H1 (cell line): ENCODE data around the gene TMEM164. TPM values are rescaled to one million over a fixed set of nuclear protein-coding genes. Genes with fewer than 3 reads are reported as not detected.

Experiments used
- CTCF ChIA-PET: fragments of 300-600 bp; sonication (Branson Sonifier 250); formaldehyde crosslinking; loops from one replicate; lab custom pipeline; 2021; ENCODE audit not compliant: partially characterized antibody; lab: Charles Lee
- POLR2A ChIA-PET: fragments of 300-600 bp; sonication (Branson Sonifier 250); formaldehyde crosslinking; loops from one replicate; lab custom pipeline; 2021; ENCODE audit warnings: inconsistent platforms; ENCODE audit not compliant: partially characterized antibody; lab: Charles Lee
- DNase-seq, 2 experiments: peaks; one replicate each; pipeline versions ENCODE4 v3.0.0 to v3.0.0-alpha.2; 2010 to 2022; ENCODE audit warnings: low spot score in 2 of 2, low read depth in 1 of 2, mixed read lengths in 1 of 2
- FAIRE-seq: peaks from 2 replicates; lab custom pipeline; 2011; peaks lifted over from hg19 to GRCh38; lab: Jason Lieb, UNC
- H2AFZ ChIP-seq: 2 replicates; pipeline ENCODE4 v1.8.1; 2012; ENCODE audit warnings: low read length, inconsistent platforms
- H2AK5ac ChIP-seq: 2 replicates; pipeline ENCODE4 v1.6.1; 2013; ENCODE audit warnings: low read depth, low read length
- H2BK120ac ChIP-seq: replicated peaks from 2 replicates; pipeline ENCODE3; 2013; ENCODE audit warnings: low read depth, low read length, inconsistent platforms
- H2BK12ac ChIP-seq: 2 replicates; pipeline ENCODE4 v1.6.1; 2013; ENCODE audit warnings: low read depth, low read length
- H2BK15ac ChIP-seq: 2 replicates; pipeline ENCODE4 v1.6.1; 2013; ENCODE audit warnings: low read length
- H2BK20ac ChIP-seq: 2 replicates; pipeline ENCODE4 v1.6.1; 2013; ENCODE audit warnings: low read length
- H2BK5ac ChIP-seq: 2 replicates; pipeline ENCODE4 v1.6.1; 2013; ENCODE audit warnings: low read depth, low read length
- H3K14ac ChIP-seq: 2 replicates; pipeline ENCODE4 v1.6.1; 2013; ENCODE audit warnings: inconsistent platforms; ENCODE audit not compliant: insufficient read length
- H3K18ac ChIP-seq: 2 replicates; pipeline ENCODE4 v1.6.1; 2013; ENCODE audit warnings: low read length; ENCODE audit errors: extremely low read depth
- H3K23ac ChIP-seq: 2 replicates; pipeline ENCODE4 v1.6.1; 2013; ENCODE audit warnings: inconsistent platforms; ENCODE audit not compliant: insufficient read length
- H3K23me2 ChIP-seq: 2 replicates; pipeline ENCODE4 v1.6.1; 2013; ENCODE audit warnings: low read depth, low read length
- H3K27ac ChIP-seq: 2 replicates; pipeline ENCODE4 v1.6.1; 2011; ENCODE audit warnings: low read depth, low read length, inconsistent platforms
- H3K27me3 ChIP-seq, 4 experiments: replicated peaks in 1 of 4; 1 replicate in 1 of 4; 2 replicates in 3 of 4; pipeline versions ENCODE4 v1.6.1 to v1.8.1; 2011 to 2013; ENCODE audit warnings: low read length in 3 of 4, mild to moderate bottlenecking in 3 of 4, inconsistent platforms in 2 of 4, mixed read lengths in 2 of 4, moderate library complexity in 1 of 4; ENCODE audit not compliant: control insufficient read depth in 3 of 4, insufficient read depth in 3 of 4; ENCODE audit errors: extremely low read depth in 1 of 4
- H3K36me3 ChIP-seq, 4 experiments: 2 replicates each; pipeline versions ENCODE4 v1.6.1 to v1.8.1; 2011 to 2013; ENCODE audit warnings: mild to moderate bottlenecking in 4 of 4, low read length in 3 of 4, moderate library complexity in 2 of 4, control low read depth in 1 of 4, inconsistent platforms in 1 of 4; ENCODE audit not compliant: insufficient read depth in 4 of 4, control insufficient read depth in 2 of 4
- H3K4ac ChIP-seq: replicated peaks from 2 replicates; pipeline ENCODE3; 2013; ENCODE audit warnings: low read length, low read depth, mixed read lengths, inconsistent platforms; ENCODE audit not compliant: insufficient read length
- H3K4me1 ChIP-seq, 4 experiments: replicated peaks in 1 of 4; 1 replicate in 1 of 4; 2 replicates in 3 of 4; pipeline versions ENCODE4 v1.6.1 to v1.8.1; 2011 to 2013; ENCODE audit warnings: low read length in 3 of 4, inconsistent platforms in 2 of 4, mixed read lengths in 1 of 4; ENCODE audit not compliant: insufficient read depth in 4 of 4, control insufficient read depth in 3 of 4
- H3K4me2 ChIP-seq, 2 experiments: 2 replicates each; pipeline versions ENCODE4 v1.6.1 to v1.8.1; 2011 to 2013; ENCODE audit warnings: low read depth in 2 of 2, low read length in 2 of 2, control low read depth in 1 of 2, inconsistent platforms in 1 of 2, mild to moderate bottlenecking in 1 of 2; ENCODE audit not compliant: insufficient read depth in 1 of 2
- H3K4me3 ChIP-seq, 4 experiments: fragments of 200-600, 300-600 bp in 1 of 4; sonication (generic), shearing (Covaris generic), sonication (Bioruptor Twin) in 1 of 4; 2 replicates each; pipeline versions ENCODE4 v1.5.1 to v1.8.1; 2011 to 2016; ENCODE audit warnings: low read length in 4 of 4, low read depth in 3 of 4, control low read depth in 2 of 4, inconsistent platforms in 2 of 4, mild to moderate bottlenecking in 2 of 4, mixed read lengths in 1 of 4, moderate library complexity in 1 of 4; ENCODE audit not compliant: insufficient read depth in 2 of 4; ENCODE audit errors: extremely low read depth in 1 of 4
- H3K56ac ChIP-seq: replicated peaks from 2 replicates; pipeline ENCODE3; 2013; ENCODE audit warnings: low read depth, mild to moderate bottlenecking, mixed read lengths, low read length, inconsistent platforms; ENCODE audit not compliant: insufficient read length
- H3K79me1 ChIP-seq: 2 replicates; pipeline ENCODE4 v1.6.1; 2013; ENCODE audit warnings: low read depth, low read length, control low read depth
- H3K79me2 ChIP-seq, 2 experiments: 2 replicates each; pipeline versions ENCODE4 v1.6.1 to v1.8.1; 2012 to 2013; ENCODE audit warnings: low read length in 2 of 2, mild to moderate bottlenecking in 2 of 2, inconsistent platforms in 1 of 2; ENCODE audit not compliant: insufficient read depth in 2 of 2, control insufficient read depth in 1 of 2
- H3K9ac ChIP-seq, 4 experiments: replicated peaks in 1 of 4; 1 replicate in 1 of 4; 2 replicates in 3 of 4; pipeline versions ENCODE4 v1.6.1 to v1.8.1; 2011 to 2013; ENCODE audit warnings: low read depth in 3 of 4, low read length in 3 of 4, control low read depth in 2 of 4, mild to moderate bottlenecking in 2 of 4, moderate library complexity in 2 of 4, inconsistent platforms in 1 of 4; ENCODE audit errors: extremely low read depth in 1 of 4
- H3K9me3 ChIP-seq, 2 experiments: 2 replicates each; pipeline versions ENCODE4 v1.6.1 to v1.8.1; 2012 to 2013; ENCODE audit warnings: mild to moderate bottlenecking in 2 of 2, moderate library complexity in 2 of 2, control low read depth in 1 of 2, inconsistent platforms in 1 of 2, low read depth in 1 of 2, low read length in 1 of 2, mixed read lengths in 1 of 2; ENCODE audit not compliant: insufficient read depth in 2 of 2
- H4K20me1 ChIP-seq, 2 experiments: replicated peaks in 1 of 2; 2 replicates each; pipeline versions ENCODE3 to v1.8.1; 2011 to 2013; ENCODE audit warnings: inconsistent platforms in 2 of 2, low read length in 2 of 2, mild to moderate bottlenecking in 1 of 2; ENCODE audit not compliant: insufficient read depth in 2 of 2, control insufficient read depth in 1 of 2
- H4K5ac ChIP-seq: 2 replicates; pipeline ENCODE4 v1.6.1; 2013; ENCODE audit warnings: low read length, low read depth, mixed read lengths, inconsistent platforms; ENCODE audit not compliant: insufficient read length
- H4K8ac ChIP-seq: 2 replicates; pipeline ENCODE4 v1.8.0; 2013; ENCODE audit warnings: mild to moderate bottlenecking, moderate library complexity, low read length, inconsistent platforms; ENCODE audit not compliant: insufficient read depth; ENCODE audit errors: extremely low read depth
- H4K91ac ChIP-seq: replicated peaks from 2 replicates; pipeline ENCODE3; 2013; ENCODE audit warnings: low read length, mixed read lengths, inconsistent platforms; ENCODE audit not compliant: insufficient read length
- BRCA1 ChIP-seq: IDR thresholded peaks from 2 replicates; pipeline ENCODE4 v1.6.1; 2012; ENCODE audit warnings: low read depth, low read length, improper control_type of control experiment
- CHD1 ChIP-seq: IDR thresholded peaks from 2 replicates; pipeline ENCODE4 v1.6.1; 2012; ENCODE audit warnings: low read depth, low read length, improper control_type of control experiment
- JUN ChIP-seq: IDR thresholded peaks from 2 replicates; pipeline ENCODE4 v1.6.1; 2011; ENCODE audit warnings: low read depth, mild to moderate bottlenecking, improper control_type of control experiment, low read length
- KDM4A ChIP-seq: IDR thresholded peaks from one replicate; pipeline ENCODE4 v1.7.1; 2012; ENCODE audit warnings: low read depth, mild to moderate bottlenecking, moderate library complexity, low read length, inconsistent platforms; ENCODE audit not compliant: severe bottlenecking
- WGBS, 2 experiments: shearing (Covaris generic) in 1 of 2; methylation state at CpG; one replicate each; pipeline versions ENCODE4 v1.1.6 to v1.1.7; 2013 to 2015; ENCODE audit warnings: low lambda C conversion rate in 2 of 2, mixed read lengths in 2 of 2, inconsistent platforms in 1 of 2, low coverage in 1 of 2, missing lambda C conversion rate in 1 of 2; ENCODE audit not compliant: insufficient replicate concordance in 2 of 2, insufficient coverage in 1 of 2, insufficient read length in 1 of 2; ENCODE audit errors: extremely low coverage in 1 of 2, missing lambda C conversion rate in 1 of 2; 5-methylcytosine and 5-hydroxymethylcytosine counted together
- polyA plus RNA-seq, 7 experiments: library from polyadenylated mRNA; depleted of rRNA in 3 of 7; stranded (reverse) in 5 of 7; unstranded in 2 of 7; fragments of >200 nt in 5 of 7; fragments of 200-250 nt in 2 of 7; gene quantifications; 1 replicate in 5 of 7; 2 replicates in 1 of 7; 4 replicates in 1 of 7; pipeline versions ENCODE4 v1.2.1 to v1.2.3, GENCODE V29; 2011 to 2013; ENCODE audit warnings: missing spikeins in 2 of 7, mixed read lengths in 2 of 7
- total RNA-seq: library from RNA; stranded (reverse); fragmentation: NEBNext Ultra II Directional; extraction: Animal tissue kit (Norgen Biotek cat#: 25700); gene quantifications from 2 replicates; pipeline ENCODE4 v1.2.1, GENCODE V29; 2021

The TMEM164 gene
- total and polyA plus RNA-seq, 2 of the 8 experiments (the other 6 are each of a cell fraction or from before 2014, with no cell fraction given), result 7.3 to 14.8 TPM

DNA sequence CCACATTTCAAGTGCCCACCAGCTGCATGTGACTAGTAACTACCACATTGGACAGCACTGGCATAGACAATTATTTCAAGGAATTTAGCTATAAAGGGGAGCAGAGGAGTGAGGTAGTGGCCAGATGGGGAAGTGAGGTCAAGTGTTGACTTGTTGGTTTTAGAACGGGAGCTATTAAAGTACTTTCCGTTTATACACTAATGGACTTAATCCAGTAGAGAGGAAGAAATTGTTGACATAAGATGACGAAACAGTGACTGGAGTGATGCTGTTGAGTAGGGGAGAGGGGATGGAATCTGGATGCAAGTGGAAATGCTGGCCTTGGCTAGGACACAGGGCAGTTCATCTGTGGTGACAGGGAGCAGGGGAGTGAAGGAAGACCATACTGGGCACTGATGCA lies 160.6 kb downstream of the TMEM164 start:
- Histone ChIP-seq H3K56ac (no peak overlapping the region), H3K4me1 (peaks cover 0 to 9% (median under 1%) of the 10 kb centered on the region in 4 experiments; a peak in 3 of 7 replicates), H3K4ac (no peak overlapping the region), H4K8ac (no peak overlapping the region), H2BK5ac (no peak overlapping the region), H3K18ac (no peak overlapping the region), H3K23me2 (no peaks in the 10 kb centered on the region), H3K27ac (no peak overlapping the region), H4K20me1 (peaks cover 0 to 4% of the 10 kb centered on the region in 2 experiments), H3K23ac (no peak overlapping the region), H2BK15ac (no peak overlapping the region), H2AK5ac (no peak overlapping the region), H3K9ac (no peak overlapping the region; a peak in 1 of 7 replicates), H3K36me3 (no peaks in the 10 kb centered on the region), H2BK12ac (no peak overlapping the region), H4K91ac (no peak overlapping the region), H2BK120ac (no peak overlapping the region), H3K27me3 (no peaks in the 10 kb centered on the region), H3K4me3 (no peak overlapping the region), H2BK20ac (no peak overlapping the region), H3K79me2 (no peaks in the 10 kb centered on the region), H3K4me2 (no peak overlapping the region), H3K9me3 (no peaks in the 10 kb centered on the region), H4K5ac (no peak overlapping the region), H2AFZ (no peak overlapping the region), H3K14ac (no peak overlapping the region), H3K79me1 (no peaks in the 10 kb centered on the region)
- TF ChIP-seq KDM4A (no peak), CHD1 (no peak), JUN (no peak), BRCA1 (no peak)
- POLR2A ChIA-PET, result no interaction called here
- 80% methylated on average over 3 of the region's 3 CpGs; no CpG with 5 or more reads in 1 of the 2 experiments for WGBS, 2 experiments
- FAIRE-seq, result no peak
- DNase-seq, result no peak
- CTCF ChIA-PET, result interaction anchor here (1.0 to 34.1 kb wide), 3 partner anchors 12 to 248 kb away, joined by 3 to 742 read pairs (median 68); no protein-coding TSS in a partner anchor
